Tongue (tissue), 2 donors: ENCODE measurements around the gene ZNF239. TPM values are rescaled to one million over a fixed set of nuclear protein-coding genes. Genes with fewer than 3 reads are reported as not detected.
"Not testable (repeated sequence)": the region's sequence is repeated elsewhere in the genome, so short reads cannot be mapped to it uniquely, and the experiment has no call there.

ENCODE experiments used
- DNase-seq: peaks from one replicate; pipeline ENCODE4 v3.0.0-alpha.2; 2015
- total RNA-seq: library from RNA; depleted of rRNA; stranded (reverse); fragments of >200 nt; gene quantifications from one replicate; pipeline ENCODE4 v1.2.3, GENCODE V29; 2014

Gene ZNF239
- total RNA-seq, 1 donor from 2014 or later = 6.6 TPM

DNA sequence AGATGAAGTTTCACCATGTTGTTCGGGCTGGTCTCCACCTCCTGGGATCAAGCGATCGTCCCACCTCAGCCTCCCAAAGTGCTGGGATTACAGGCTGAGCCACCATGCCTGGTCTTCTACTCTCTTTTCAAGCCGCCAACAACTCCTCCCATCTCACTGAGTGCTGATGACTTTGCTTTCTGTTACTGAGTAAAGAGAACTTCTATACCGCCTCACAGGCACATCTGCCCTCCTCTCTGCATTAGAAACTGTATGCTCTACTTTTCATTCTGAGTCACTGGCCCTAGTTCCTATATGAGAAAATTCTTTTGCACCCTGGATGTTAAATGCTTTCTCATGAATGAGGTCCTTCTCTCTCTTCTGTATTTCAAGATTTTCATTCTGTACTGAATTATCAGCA, 2.2 kb upstream of the ZNF239 start:
- DNase-seq = no peak

GRCh38 chr10:43576062-43576461, 1.6 kb upstream of the ZNF239 start:
- no peak for DNase-seq

- no peak for DNase-seq
Measured at GRCh38 chr10:43574906-43575305, 490 bp upstream of the ZNF239 start.

GRCh38 chr10:43573250-43574000, 991 bp downstream of the ZNF239 start:
- peak; percentile 24 for DNase-seq

- no peak for DNase-seq
Measured at GRCh38 chr10:43570971-43571370, 3.4 kb downstream of the ZNF239 start.

DNA sequence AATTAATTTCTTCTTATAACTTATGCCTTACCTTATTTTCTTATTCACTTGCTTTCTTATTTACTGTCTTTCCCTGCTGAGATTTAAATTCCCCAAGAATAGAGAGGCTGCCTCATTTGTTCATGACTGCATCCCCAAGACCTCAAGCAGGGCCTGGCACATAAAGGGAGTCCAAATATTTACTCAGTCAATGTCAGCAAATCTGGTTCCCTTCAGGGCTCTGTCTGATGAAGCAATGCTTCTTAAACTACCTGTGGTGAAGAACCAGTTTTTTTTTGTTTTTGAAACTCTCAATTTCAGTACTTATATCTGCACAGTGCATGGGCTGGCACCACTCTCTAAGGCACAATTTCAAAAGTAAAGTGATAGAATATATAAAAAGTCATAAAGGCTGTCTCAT, 4.7 kb downstream of the ZNF239 start:
- peak; percentile 13 for DNase-seq

DNA sequence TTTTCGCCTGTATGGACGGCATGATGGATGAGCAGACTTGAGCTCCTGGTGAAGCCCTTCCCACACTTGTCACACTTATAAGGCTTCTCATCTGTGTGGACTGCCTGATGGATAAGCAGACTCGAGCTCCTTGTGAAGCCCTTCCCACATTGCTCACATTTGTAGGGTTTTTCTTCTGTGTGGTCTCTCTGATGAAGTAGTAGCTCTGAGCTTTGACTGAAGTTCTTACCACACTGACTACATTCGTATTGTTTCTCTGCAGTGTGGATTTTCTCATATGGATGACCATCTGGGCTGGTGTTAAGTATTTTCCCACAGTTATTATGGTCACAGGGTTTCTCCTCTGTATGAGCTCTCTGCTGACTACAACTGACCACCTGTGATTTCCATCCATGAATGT, 17.2 kb downstream of the ZNF239 start:
- DNase-seq = no peak

DNA sequence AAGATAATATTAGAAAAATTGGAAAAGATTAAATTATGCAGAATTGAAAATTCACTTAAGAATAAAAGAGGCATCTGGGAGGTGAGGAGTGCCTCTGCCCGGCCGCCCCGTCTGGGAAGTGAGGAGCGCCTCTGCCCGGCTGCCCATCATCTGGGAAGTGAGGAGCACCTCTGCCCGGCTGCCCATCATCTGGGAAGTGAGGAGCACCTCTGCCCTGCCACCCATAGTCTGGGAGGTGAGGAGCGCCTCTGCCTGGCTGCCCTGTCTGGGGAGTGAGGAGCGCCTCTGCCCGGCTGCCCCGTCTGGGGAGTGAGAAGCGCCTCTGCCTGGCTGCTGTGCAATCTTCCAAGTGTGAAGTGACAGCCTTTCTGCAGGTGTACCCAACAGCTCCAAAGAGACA, 30.7 kb downstream of the ZNF239 start:
- DNase-seq = not testable (repeated sequence)

GRCh38 chr10:43524434-43525247, 49.8 kb downstream of the ZNF239 start:
- no peak for DNase-seq

Other genes with a start within 250 kb of the ZNF239 start
- not detected for gene FXYD4, start 203.0 kb downstream of the ZNF239 start, total RNA-seq
- gene HNRNPF, start 165.4 kb downstream of the ZNF239 start, total RNA-seq = 141 TPM
- gene ZNF487, start 137.5 kb downstream of the ZNF239 start, total RNA-seq = 9.5 TPM
- 5.1 TPM for gene ZNF485, start 31.8 kb upstream of the ZNF239 start, total RNA-seq
- gene ZNF32, start 74.3 kb upstream of the ZNF239 start, total RNA-seq = 29.4 TPM